HG03045 (cell line): ENCODE measurements around the gene PPP1R3D.

Source experiments
- ATAC-seq: cut with Tn5 transposase; IDR thresholded peaks from one replicate; pipeline ENCODE4 v1.9.1; 2021; ENCODE audit warnings: mild to moderate bottlenecking, moderate library complexity; ENCODE audit not compliant: unreplicated experiment

Gene PPP1R3D

DNA sequence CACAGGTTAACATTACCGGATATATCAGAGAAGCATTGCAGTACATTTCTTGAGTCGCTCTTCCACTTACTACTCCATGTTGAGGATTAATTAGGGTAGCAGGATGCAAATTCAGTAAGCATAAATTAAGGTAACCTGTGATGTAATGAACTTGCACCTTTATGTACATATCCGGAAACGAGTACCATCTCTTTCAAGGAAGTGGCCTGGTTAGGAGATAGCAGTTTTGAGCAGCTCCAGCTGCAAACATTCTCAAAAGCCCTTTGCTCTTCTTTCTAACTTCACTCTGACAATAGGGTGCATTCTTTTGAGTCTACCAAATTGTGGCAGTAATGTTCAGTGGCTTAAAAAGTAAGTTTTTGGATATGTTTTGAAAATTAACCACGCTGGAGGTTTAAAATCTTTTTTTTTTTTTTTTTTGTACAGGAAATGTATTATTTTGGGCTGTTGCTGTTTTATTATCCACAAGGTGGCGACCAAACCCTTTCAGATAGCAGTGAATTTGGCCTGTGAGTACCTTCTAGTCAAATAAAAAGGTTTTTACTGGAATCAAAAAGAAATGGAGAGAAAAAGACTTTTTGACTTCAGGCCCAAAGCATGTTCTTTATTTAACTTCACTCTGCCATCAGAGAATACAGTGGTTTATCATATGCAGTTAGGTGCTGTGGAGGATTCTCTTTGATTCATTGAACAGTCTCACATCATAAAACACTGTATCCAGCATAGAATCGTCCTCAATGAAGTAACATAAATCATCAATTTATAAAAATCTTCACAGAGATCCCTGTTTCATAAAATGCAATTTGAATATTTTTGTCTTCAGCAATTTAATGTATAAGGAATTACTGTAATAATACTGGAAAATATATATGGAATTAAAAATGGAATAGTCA lies 9.0 kb upstream of the PPP1R3D start:
- ATAC-seq: no peak

DNA sequence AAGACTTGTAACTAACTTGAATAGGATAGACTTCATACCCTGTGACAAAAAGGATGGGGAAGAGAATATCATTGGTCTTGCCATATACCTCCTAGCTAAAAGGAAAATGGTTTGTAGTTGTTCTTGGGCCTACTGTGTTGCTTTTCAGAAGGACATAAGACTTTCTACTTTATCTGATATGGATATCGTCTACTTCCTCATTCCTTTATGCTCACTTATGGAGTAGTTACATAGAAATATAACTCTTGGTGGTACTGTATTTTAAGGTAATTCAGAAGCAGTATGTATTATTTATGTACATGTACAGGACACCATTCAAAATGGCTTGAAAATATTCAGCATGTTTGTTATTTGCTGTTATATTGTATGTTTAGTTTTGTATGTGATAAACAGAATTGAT lies 8.1 kb upstream of the PPP1R3D start:
- no peak for ATAC-seq

DNA sequence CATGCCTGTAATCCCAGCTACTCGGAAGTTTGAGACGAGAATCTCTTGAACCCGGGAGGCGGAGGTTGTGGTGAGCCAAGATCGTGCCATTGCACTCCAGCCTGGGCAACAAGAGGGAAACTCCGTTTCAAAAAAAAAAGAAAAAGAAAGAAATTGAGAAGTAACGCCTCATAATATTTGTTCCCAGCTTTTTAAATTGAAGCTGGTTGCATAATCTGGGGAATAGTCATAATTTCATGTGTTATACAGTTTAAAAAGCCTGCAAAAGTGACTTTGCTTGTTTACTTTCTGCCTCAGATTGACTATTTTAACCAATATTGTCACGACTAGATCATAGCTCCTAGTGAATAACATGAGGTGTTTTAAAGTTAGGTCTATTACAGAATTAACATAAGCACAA lies 7.3 kb upstream of the PPP1R3D start:
- ATAC-seq: no peak

DNA sequence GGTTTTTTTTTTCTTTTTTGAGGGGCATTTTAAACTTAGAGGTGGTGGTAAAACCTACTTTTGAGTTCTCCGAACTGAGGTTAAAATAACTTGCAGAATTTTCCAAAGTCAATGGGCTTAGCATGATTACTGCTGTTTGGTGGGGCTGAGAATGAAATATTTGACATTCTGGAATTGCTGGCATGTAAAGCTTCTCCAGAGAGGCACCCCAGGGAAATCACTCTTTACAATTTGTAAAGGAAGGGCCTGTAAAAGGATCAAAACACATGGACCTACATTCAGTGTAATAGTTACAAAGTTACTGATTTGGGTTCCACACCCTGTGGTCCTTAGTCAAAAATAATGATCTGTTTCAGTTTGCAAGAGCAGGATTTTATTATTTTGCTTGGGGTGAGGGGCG lies 5.6 kb upstream of the PPP1R3D start:
- no peak for ATAC-seq

DNA sequence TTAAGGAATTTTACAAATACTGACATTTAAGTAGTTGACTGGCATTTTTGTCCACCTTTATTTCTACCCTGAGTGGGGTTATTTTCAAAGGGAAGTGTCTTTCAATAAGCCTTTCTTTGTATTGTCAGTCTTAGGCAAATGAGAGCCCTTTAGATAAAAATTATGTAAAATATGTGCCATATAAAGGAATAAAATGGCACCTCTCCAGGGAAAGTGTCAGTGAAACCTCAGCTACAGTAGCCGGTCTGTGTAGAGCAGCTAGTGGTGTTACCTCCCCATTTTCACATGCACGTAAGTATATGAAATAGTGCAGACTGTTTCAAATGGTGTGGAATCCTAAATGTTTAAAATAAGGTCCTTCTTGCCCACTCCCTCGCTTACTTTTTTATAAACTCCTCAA lies 5.1 kb upstream of the PPP1R3D start:
- no peak for ATAC-seq

DNA sequence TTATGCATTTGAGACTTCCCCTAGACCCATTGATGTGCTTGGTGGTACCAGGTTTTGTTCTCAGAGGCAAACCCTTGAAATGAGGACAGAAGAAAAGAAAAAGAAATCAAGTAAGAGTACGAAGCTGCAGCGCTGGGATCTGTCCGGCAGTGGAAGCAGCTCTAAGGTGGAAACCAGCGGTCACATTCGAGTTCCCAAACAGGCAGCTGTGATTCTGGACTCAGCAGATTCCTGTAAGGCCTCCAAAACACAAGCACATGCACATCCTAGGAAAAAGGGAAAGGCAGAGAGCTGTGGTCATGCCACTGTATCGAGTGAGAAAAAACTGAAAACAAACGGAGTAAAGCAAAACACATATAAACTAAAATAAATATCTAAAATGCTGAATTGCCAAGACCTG lies 4.6 kb upstream of the PPP1R3D start:
- ATAC-seq: no peak

DNA sequence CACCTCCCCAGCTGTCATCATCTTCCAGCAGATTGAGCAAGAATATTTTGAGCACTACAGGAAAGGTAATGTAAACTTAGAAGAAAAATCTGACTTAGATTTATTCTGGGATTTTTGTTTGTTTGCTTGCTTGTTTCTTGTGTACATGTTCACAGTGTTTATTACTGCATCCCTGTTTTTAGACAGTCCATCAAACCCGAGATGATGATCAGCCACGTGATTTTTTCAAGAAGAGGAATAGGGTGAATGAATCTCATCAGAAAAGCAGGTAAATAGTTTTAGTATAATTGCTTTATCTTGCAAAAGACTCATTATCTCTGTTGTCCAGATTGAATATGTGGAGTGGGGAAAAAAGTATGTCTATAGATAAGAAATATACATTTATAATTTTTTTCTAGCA lies 2.1 kb upstream of the PPP1R3D start:
- ATAC-seq: no peak

DNA sequence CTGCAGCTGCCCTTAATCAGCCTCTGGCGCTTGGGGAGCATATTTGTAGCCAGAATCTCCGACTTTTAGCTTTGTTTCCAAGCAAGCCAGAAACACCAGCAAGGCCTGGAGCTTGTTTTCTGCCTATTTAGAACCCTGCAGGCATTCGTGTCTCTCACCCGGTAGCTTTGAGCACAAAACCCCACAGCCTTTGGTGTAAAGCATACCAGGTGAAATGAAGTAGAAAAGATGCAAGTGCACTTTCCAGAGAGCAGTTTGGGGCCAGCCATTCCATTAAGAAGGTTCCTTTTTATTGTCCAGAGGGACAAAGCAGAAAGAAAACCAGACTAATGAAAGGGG lies 820 bp upstream of the PPP1R3D start:
- ATAC-seq: peak; percentile 2

DNA sequence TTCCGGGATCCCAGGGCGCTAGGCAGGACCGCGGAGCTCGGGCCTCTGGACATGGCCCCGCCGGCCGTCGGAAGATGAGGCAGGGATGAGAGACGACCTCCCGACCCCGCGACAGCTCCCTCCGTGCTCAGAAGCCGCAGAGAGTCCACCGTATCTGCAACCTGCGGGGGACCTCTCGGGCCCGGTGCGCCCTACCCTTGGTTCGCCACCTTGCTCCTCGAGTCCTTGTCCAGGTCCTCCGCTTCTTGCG lies 301 bp downstream of the PPP1R3D start:
- ATAC-seq: peak; percentile 40

DNA sequence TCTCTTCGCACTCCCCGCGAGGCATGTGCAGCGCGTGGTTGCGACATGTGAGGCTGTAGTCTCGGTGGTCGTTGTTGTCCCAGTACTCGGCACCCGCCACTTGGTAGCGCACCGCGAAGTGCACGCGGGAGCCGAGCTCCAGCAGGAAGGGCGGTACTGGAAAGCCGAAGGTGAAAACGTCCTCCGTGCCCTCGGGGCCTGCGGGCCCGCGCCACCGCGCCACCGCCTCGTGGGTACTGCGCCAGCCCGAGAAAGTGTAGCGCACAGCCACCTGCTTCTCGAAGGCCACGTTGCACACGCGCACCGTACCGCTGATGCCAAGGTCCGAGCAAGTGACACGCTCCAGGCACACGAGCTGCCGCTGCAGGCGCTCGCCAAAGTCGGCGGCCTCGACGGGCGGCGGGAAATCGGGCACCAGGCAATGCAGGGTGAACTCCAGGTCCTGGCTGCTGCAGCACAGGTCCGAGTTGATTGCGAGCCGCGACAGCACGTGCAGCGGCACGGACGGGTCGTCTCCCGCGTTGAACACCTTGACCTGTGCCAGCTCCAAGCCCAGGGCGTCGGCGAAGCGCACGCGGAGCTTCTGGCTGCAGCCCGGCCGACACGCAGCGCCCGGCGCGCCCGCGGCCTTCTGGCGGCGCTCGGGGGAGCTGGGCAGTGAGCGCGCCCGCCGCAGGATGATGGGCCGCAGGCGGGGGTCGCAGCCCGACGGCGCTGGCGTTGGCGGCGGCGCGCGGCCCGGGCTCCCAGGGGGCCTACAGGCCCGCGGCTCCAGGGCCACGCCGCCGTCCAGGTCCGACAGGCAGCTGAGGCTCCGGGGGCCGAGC lies 840 bp downstream of the PPP1R3D start:
- ATAC-seq: peak; percentile 3

DNA sequence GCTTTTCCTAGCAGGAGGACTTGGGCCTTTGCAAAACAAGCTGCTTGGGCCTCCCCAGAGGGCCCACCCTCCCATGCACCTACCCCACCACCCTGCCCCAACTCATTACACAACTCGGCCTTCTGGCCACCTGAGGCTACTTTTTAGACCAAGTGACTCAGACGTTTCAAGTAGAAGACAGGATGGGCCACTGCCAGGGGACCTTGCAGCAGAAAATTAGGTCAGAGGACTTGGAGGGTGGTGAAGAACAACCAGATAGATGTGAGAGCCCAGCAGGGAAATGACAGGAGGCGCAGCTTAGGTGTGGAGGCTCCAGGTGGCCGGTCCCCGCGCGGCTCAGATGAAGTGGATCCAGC lies 1.4 kb downstream of the PPP1R3D start:
- ATAC-seq: no peak

DNA sequence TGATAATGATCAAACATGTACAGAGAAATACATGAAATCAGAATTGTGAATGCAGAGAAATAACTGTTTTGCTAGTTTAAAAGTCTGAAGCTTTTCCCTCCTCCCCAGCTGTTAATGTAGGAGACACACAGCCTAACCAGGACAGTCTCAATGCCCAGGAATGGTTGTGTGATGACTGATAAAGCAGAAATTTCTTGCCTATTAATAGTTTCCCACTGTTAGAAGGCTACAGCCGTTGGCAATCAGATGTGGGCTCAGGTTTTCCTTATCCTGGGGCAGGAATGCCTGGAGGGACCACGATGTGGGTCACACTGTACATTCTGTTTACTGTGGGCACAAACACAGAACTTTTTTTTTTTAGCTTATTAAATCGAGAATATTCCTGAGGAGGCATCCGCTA lies 1.9 kb downstream of the PPP1R3D start:
- no peak for ATAC-seq

DNA sequence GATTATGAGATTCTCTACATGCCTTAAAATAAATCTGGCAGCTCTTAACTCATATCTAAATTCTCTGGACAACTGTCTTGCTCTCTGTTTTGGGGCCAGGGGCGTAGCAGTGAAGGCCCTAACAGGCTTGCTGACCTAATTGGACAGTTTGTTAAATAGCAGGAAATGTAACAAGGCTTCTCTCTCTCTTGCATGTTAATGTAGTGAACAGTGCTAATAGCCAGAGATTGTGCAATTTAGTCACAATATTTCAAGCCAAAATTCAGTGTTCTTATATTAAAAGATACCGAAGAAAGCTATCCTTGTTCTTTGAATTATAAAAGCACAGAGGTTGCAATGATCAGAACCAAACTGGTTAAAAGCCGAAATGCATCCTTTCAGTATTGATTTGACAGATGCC lies 3.0 kb downstream of the PPP1R3D start:
- no peak for ATAC-seq

DNA sequence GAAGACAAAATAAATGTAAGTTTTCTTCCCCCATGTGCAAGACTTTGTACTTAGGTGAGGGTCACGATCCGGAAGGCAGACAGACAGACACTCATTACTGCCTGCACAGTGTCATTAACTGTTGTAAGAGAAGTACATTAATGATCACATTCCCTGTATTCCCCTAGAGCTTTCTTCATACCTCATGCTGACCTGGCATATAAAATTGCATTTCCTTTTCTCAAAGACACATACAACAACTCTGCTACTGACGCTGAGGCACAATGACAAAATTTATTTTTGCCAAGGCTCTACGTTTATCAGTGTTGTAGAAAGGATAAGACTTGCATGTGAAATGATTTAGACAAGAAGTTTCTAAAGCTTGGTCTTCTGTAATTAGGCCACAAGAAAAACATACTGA lies 3.7 kb downstream of the PPP1R3D start:
- no peak for ATAC-seq

DNA sequence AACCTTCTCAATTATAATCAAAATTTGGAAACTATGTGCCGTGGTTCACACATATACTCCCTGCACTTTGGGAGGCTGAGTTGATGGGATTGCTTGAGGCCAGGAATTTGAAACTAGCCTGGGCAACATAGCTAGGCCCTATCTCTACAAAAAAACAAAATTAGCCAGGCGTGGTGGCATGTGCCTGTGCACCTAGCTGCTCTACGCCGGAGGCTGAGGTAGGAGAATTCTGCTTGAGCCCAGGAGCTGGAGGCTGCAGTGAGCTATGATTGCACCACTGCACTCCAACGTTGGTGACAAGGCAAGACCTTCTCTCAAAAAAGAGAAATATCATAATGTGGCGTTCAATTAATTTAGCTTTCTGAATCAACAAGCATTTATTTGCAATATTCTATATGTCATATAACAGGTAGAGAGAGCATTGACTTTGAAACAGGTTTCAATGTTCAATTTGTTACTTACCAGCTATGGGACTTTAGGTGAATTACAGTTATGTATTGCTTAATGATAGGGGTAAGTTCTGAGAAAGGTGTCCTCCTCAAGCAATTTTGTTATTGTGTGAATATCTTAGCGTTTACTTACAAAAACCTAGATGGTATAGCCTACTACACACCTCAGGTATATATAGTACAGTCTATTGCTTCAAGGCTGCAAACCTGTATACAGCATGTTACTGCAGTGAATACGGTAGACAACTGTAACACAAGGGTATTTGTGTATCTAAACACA lies 4.5 kb downstream of the PPP1R3D start:
- no peak for ATAC-seq

DNA sequence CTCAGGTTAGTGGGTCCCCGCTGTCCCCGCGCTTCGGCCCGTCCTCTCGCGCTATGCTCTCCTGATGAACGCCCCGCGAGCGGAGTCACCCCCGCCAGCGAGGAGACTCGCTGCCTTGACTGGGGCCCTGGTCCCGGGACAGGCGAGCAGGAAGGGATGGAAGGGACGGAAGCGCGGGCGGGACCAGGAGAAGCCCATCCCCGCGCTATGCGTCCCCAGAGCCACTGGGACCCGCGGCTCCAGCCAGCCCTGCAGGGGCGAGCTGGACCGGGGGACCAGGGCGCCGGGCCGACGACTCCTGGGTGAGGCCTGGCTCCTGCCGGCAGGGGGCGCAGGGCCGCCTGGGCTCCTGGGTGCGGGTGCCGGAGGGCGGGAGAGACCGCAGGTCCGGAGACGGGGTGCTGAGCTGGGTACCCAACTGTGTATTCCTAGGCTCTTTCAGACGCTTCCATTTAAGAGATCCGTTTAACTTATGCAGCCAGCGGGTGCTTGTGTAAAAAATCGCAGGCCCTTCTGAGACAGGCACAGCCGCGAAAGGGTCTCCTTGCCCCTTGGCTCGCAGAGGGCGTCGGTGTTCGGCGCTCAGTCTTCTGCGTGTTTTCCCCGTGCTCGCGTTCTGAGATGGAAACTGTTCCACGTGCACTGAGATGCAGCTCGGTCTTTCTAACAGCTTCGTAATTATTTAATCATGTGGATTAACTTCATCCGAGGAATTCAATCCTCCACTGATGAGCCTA lies 6.1 kb downstream of the PPP1R3D start:
- ATAC-seq: peak; percentile 92

DNA sequence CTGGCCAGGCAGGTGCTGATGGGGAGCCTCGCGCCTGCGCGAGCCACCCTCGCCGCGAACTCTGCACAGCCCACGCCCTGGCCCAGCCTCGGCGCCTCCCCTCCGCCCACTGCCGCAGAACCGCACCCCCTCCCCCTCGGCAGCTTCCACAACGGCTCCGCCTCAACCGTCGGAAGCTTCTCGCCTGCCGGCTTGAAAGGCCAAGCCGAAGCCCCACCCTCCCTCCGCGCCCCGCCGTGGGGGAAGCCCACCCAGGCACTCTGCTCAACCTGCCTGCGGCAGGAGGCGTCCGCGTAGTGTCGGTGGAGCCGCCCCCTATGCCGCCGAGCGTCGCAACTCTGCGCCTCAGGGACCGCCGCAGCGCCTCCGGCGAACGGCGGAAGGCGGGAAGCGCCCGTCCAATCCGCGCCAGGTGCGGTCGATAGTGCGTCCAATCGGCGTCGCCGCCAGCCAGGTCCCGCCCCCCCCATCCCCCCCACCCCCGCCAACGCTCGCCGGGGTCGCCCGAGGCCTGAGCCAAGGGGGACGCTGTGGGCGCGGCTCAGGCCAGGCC lies 6.7 kb downstream of the PPP1R3D start, which contains the start of gene SYCP2:
TSS of gene SYCP2 (minus strand) at position 342 of the 553 bp plus-strand sequence. CDS start 11,224 bp downstream, outside the sequence.
- peak; percentile 54 for ATAC-seq

DNA sequence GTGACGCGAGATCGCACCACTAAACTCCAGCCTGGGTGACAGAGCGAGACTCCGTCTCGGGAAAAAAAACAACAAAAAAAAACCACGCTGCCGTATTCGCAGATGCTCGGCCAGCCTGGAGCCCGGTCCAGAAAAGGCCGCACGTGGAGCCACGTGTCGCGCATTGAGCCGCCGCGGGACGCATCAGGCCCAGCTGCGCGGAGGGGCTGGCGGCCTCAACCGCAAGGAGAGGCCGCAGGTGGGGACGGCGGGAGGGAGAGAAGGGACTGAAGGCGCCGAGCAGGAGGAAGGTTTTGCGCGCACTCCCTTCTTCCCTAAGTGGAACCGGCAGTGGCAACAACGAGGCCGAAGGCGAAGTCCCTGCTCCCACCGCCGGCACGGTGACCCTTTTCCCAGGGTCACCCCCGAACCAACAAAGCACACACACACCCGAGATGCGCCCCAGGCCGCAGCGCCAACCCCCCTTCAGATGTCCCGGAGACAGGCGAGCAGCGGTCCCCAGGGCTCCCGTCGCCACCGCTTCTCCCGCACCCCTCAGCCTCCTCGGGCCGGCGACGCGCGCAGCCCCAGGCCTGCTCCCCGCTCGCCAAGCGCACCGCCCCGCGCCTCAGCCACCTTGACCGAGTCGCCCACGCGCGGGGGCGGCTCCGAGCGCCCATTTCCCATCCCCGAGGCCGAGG lies 7.3 kb downstream of the PPP1R3D start:
- ATAC-seq: no peak

DNA sequence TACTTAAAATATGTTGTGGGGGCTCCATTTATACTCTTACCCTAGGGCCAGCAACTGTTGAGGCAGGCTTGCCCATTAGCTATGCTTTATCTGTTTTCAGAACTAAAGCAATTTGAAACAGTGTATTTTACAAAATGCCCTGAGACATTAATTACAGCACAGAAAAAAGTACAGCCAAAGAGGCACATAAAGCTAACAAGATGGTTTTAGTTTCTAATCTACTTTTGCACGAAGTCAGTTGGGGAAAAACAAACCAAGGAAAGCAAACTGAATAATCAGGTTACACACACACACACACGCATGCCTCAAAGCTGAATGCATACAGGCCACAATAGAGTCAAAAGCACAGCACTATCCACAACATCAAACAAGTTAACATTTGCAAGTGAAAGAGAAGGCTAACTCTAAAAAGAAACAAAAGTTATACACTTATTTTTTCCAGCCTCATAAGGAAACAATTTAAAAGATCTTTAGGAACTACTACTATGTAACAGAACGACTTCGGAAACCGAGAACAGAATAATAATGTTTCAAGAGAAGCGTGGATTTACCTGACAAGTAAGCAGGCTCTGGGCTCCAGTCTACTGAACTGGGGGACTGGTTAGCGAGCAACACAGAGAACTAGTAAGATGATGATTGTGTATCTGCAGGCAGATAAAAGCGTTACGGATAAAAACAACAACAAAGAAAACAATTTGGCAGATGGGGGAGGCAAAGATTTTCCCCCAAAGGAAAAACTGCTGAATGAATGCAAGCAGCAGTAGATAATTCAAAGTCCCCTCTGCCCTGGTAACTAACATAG lies 8.4 kb downstream of the PPP1R3D start:
- no peak for ATAC-seq
